A673 (cell line): ENCODE results near the gene CELF4. TPM values are rescaled to one million over a fixed set of nuclear protein-coding genes. Genes with fewer than 3 reads are reported as not detected.

Experiments used
- BruUV-seq: library from RNA; stranded (reverse); fragments of 400-500 nt; replicated peaks from 2 replicates; lab custom pipeline; 2021; lab: Mats Ljungman, UMichigan
- CTCF ChIA-PET: fragments of 300-600 bp; sonication (Branson Sonifier 250); formaldehyde crosslinking; loops from one replicate; lab custom pipeline; 2022; ENCODE audit warnings: antibody characterized with exemption; lab: Charles Lee
- POLR2A ChIA-PET: fragments of 300-600 bp; sonication (Branson Sonifier 250); formaldehyde crosslinking; loops from one replicate; lab custom pipeline; 2022; ENCODE audit warnings: antibody characterized with exemption; ENCODE audit not compliant: low non-redundant PET; lab: Charles Lee
- DNase-seq: peaks from one replicate; pipeline ENCODE4 v3.0.0-alpha.2; 2015; ENCODE audit warnings: low spot score
- H3K27ac ChIP-seq: fragments of 200-600 bp; sonication (generic); 2 replicates; pipeline ENCODE4 v1.5.1; 2016; ENCODE audit warnings: mixed run types, low read depth, mild to moderate bottlenecking, mixed read lengths, antibody characterized with exemption, low read length; ENCODE audit not compliant: poor library complexity, severe bottlenecking
- H3K27me3 ChIP-seq: fragments of 200-600 bp; sonication (generic); replicated peaks from 2 replicates; pipeline ENCODE4 v1.6.1; 2017; ENCODE audit warnings: mixed run types, low read depth, mild to moderate bottlenecking, mixed read lengths, antibody characterized with exemption, low read length; ENCODE audit not compliant: insufficient read depth, poor library complexity
- H3K36me3 ChIP-seq: fragments of 200-600 bp; sonication (generic); 2 replicates; pipeline ENCODE4 v1.6.1; 2016; ENCODE audit warnings: mixed run types, mild to moderate bottlenecking, mixed read lengths, antibody characterized with exemption, low read length; ENCODE audit not compliant: insufficient read depth, poor library complexity, severe bottlenecking
- H3K4me1 ChIP-seq: fragments of 200-600 bp; sonication (generic); 2 replicates; pipeline ENCODE4 v1.6.1; 2017; ENCODE audit warnings: mixed run types, mild to moderate bottlenecking, mixed read lengths, antibody characterized with exemption, low read length; ENCODE audit not compliant: insufficient read depth, poor library complexity, severe bottlenecking
- H3K4me3 ChIP-seq: fragments of 200-600 bp; sonication (generic); 2 replicates; pipeline ENCODE4 v1.5.1; 2016; ENCODE audit warnings: low read depth, mixed run types, mild to moderate bottlenecking, mixed read lengths, low read length; ENCODE audit not compliant: poor library complexity, severe bottlenecking
- H3K9me3 ChIP-seq: fragments of 200-600 bp; sonication (generic); 2 replicates; pipeline ENCODE4 v1.6.1; 2016; ENCODE audit warnings: mixed run types, low read depth, mild to moderate bottlenecking, mixed read lengths, antibody characterized with exemption, low read length; ENCODE audit not compliant: poor library complexity, severe bottlenecking
- EZH2 ChIP-seq: fragments of 200-600 bp; sonication (generic); IDR thresholded peaks from 2 replicates; pipeline ENCODE4 v1.6.1; 2017; ENCODE audit warnings: borderline replicate concordance, low read depth, mild to moderate bottlenecking, mixed read lengths, antibody characterized with exemption, low read length; ENCODE audit not compliant: poor library complexity, severe bottlenecking
- intact Hi-C: fragments of 100-400 bp; cut with micrococcal nuclease; formaldehyde crosslinking; loops from one replicate; pipeline ENCODE4 v1.10.0; 2022; ENCODE audit not compliant: unreplicated experiment
- total RNA-seq: library from RNA; stranded (reverse); gene quantifications from 2 replicates; pipeline ENCODE4 v1.2.3, GENCODE V29; 2021
- TF ChIP-seq, protein P1 (sequence below): fragments of 300-800, 200-600 bp; sonication (generic); conservative IDR thresholded peaks from 2 replicates; pipeline ENCODE4 v1.5.1; 2017; ENCODE audit warnings: low read depth, mild to moderate bottlenecking, antibody characterized with exemption, low read length, moderate library complexity, mixed read lengths

The CELF4 gene
- total RNA-seq, 1 experiment from 2014 or later = not detected

DNA sequence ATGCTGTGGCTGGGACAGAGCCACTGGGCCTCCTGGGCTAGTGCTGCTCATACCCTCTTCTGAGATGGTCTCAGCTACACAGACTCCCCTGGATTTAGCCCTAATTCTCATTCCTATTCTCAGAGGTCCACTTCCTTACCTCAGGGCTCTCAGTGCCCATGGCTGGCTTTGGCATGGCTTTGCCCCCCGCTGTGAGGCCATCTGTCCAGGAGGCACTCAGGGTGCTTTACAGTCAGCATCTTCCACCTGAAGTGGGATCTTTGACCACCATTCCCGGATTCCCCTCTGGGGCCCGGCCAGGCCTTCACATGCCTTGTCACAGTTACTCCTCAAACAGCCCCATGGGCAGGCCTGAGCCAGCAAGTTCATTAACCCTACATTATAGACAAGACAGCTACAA is 161.8 kb downstream of the CELF4 start:
- no peak for DNase-seq
- intact Hi-C loops = no loop called here
- Histone ChIP-seq H3K36me3 (no peaks in the 10 kb centered on the region), H3K27ac (no peak overlapping the region), H3K9me3 (no peaks in the 10 kb centered on the region), H3K4me3 (no peak overlapping the region), H3K27me3 (no peaks in the 10 kb centered on the region), H3K4me1 (no peaks in the 10 kb centered on the region)
- POLR2A ChIA-PET = no interaction called here
- TF ChIP-seq EZH2 = no peak
- TF ChIP-seq, protein P1, sequence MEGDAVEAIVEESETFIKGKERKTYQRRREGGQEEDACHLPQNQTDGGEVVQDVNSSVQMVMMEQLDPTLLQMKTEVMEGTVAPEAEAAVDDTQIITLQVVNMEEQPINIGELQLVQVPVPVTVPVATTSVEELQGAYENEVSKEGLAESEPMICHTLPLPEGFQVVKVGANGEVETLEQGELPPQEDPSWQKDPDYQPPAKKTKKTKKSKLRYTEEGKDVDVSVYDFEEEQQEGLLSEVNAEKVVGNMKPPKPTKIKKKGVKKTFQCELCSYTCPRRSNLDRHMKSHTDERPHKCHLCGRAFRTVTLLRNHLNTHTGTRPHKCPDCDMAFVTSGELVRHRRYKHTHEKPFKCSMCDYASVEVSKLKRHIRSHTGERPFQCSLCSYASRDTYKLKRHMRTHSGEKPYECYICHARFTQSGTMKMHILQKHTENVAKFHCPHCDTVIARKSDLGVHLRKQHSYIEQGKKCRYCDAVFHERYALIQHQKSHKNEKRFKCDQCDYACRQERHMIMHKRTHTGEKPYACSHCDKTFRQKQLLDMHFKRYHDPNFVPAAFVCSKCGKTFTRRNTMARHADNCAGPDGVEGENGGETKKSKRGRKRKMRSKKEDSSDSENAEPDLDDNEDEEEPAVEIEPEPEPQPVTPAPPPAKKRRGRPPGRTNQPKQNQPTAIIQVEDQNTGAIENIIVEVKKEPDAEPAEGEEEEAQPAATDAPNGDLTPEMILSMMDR = no peak
- no TSS peak for BruUV-seq
- CTCF ChIA-PET = no interaction called here

GRCh38 chr18:37403100-37403781 is 162.4 kb downstream of the CELF4 start:
- no peak for DNase-seq
- H3K4me3 ChIP-seq = no peak overlapping the region
- CTCF ChIA-PET = no interaction called here

GRCh38 chr18:37402735-37403099 is 162.9 kb downstream of the CELF4 start:
- TF ChIP-seq, protein P1 = no peak
- no peak for TF ChIP-seq EZH2
- no peak overlapping the region for H3K4me3 ChIP-seq
- intact Hi-C loops = no loop called here
- DNase-seq = no peak
- CTCF ChIA-PET = no interaction called here
- H3K27ac ChIP-seq = no peak overlapping the region
- no peaks in the 10 kb centered on the region for H3K36me3 ChIP-seq
- no TSS peak for BruUV-seq
- H3K9me3 ChIP-seq = no peaks in the 10 kb centered on the region
- H3K27me3 ChIP-seq = no peaks in the 10 kb centered on the region
- H3K4me1 ChIP-seq = no peaks in the 10 kb centered on the region
- POLR2A ChIA-PET = no interaction called here

More at GRCh38 chr18:37403100-37403781, 162.4 kb downstream of the CELF4 start:
- POLR2A ChIA-PET = no interaction called here
- BruUV-seq = no TSS peak
- intact Hi-C loops = no loop called here
- Histone ChIP-seq H3K27ac (no peak overlapping the region), H3K27me3 (no peaks in the 10 kb centered on the region), H3K4me1 (no peaks in the 10 kb centered on the region), H3K9me3 (no peaks in the 10 kb centered on the region), H3K36me3 (no peaks in the 10 kb centered on the region)
- TF ChIP-seq, protein P1 = no peak
- TF ChIP-seq EZH2 = no peak
